ENCODE data around the gene TXNDC11. TPM values are rescaled to one million over a fixed set of nuclear protein-coding genes. Genes with fewer than 3 reads are reported as not detected.

TXNDC11 gene
- total RNA-seq, 1 experiment from 2014 or later = 51.3 TPM

GRCh38 chr16:11711662-11712061 lies 31.0 kb downstream of the TXNDC11 start:
- TF ChIP-seq, protein P1, sequence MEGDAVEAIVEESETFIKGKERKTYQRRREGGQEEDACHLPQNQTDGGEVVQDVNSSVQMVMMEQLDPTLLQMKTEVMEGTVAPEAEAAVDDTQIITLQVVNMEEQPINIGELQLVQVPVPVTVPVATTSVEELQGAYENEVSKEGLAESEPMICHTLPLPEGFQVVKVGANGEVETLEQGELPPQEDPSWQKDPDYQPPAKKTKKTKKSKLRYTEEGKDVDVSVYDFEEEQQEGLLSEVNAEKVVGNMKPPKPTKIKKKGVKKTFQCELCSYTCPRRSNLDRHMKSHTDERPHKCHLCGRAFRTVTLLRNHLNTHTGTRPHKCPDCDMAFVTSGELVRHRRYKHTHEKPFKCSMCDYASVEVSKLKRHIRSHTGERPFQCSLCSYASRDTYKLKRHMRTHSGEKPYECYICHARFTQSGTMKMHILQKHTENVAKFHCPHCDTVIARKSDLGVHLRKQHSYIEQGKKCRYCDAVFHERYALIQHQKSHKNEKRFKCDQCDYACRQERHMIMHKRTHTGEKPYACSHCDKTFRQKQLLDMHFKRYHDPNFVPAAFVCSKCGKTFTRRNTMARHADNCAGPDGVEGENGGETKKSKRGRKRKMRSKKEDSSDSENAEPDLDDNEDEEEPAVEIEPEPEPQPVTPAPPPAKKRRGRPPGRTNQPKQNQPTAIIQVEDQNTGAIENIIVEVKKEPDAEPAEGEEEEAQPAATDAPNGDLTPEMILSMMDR (IDR thresholded peaks at IDR 0.05; ENCODE audit: unreplicated experiment) = no peak
- CTCF ChIA-PET = interaction anchor here (0.6 to 1.2 kb wide), 2 partner anchors 9 to 617 kb away, joined by 3 read pairs; no protein-coding TSS in a partner anchor
- peaks cover 25% of the 10 kb centered on the region for H3K4me1 Mint-ChIP-seq (ENCODE audit: low read depth, unreplicated experiment)
- intact Hi-C loops (cut with micrococcal nuclease; ENCODE audit: unreplicated experiment) = no loop called here
- BruUV-seq (replicated peaks) = no TSS peak
- H3K27ac Mint-ChIP-seq (ENCODE audit: unreplicated experiment) = no peak overlapping the region
- H3K27me3 Mint-ChIP-seq (ENCODE audit: unreplicated experiment) = no peaks in the 10 kb centered on the region
- no peak overlapping the region for H3K4me3 Mint-ChIP-seq (ENCODE audit: low read depth, unreplicated experiment)
- no peak for DNase-seq
- peaks cover 65% of the 10 kb centered on the region for H3K36me3 Mint-ChIP-seq (ENCODE audit: insufficient read depth, unreplicated experiment)
- H3K9me3 Mint-ChIP-seq (ENCODE audit: low read depth, unreplicated experiment) = no peaks in the 10 kb centered on the region

GRCh38 chr16:11708421-11708820 lies 34.2 kb downstream of the TXNDC11 start:
- Mint-ChIP-seq H3K9me3 (ENCODE audit: low read depth, unreplicated experiment) (no peaks in the 10 kb centered on the region), H3K27ac (ENCODE audit: unreplicated experiment) (peak overlapping the region; percentile 54), H3K27me3 (ENCODE audit: unreplicated experiment) (no peaks in the 10 kb centered on the region), H3K36me3 (ENCODE audit: insufficient read depth, unreplicated experiment) (peaks cover 52% of the 10 kb centered on the region), H3K4me1 (ENCODE audit: low read depth, unreplicated experiment) (peaks cover 9% of the 10 kb centered on the region), H3K4me3 (ENCODE audit: low read depth, unreplicated experiment) (no peak overlapping the region)
- intact Hi-C loops (cut with micrococcal nuclease; ENCODE audit: unreplicated experiment) = no loop called here
- no peak for DNase-seq
- no TSS peak for BruUV-seq (replicated peaks)
- CTCF ChIA-PET = no interaction called here
- TF ChIP-seq, protein P1 (IDR thresholded peaks at IDR 0.05; ENCODE audit: unreplicated experiment) = no peak

DNA sequence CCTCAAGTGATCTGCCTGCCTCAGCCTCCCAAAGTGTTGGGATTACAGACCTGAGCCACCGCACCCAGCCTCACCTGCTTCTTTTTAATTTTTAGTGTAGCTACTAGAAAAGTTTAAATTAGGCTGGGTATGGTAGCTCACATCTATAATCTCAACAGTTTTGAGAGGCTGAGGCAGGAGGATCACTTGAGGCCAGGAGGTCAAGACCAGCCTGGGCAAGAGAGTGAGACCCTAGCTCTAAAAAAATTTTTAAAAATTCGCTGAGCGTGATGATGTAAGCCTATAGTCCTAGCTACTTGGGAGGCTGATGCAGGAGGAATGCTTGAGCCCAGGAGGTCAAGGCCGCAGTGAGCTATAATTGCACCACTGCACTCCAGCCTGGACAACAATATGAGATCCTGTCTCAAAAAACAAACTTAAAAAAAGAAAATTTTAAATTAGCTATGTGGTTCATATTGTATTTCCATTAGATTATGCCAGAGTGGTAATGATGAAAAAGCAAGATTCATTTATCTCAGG lies 34.9 kb downstream of the TXNDC11 start:
- no peak for DNase-seq
- Mint-ChIP-seq H3K9me3 (ENCODE audit: low read depth, unreplicated experiment) (no peaks in the 10 kb centered on the region), H3K36me3 (ENCODE audit: insufficient read depth, unreplicated experiment) (peaks cover 48% of the 10 kb centered on the region), H3K27ac (ENCODE audit: unreplicated experiment) (no peak overlapping the region), H3K4me3 (ENCODE audit: low read depth, unreplicated experiment) (no peak overlapping the region), H3K4me1 (ENCODE audit: low read depth, unreplicated experiment) (peaks cover 9% of the 10 kb centered on the region), H3K27me3 (ENCODE audit: unreplicated experiment) (no peaks in the 10 kb centered on the region)
- CTCF ChIA-PET = interaction anchor here (0.7 kb wide), 1 partner anchor 10 kb away, joined by 3 read pairs; no protein-coding TSS in a partner anchor
- intact Hi-C loops (cut with micrococcal nuclease; ENCODE audit: unreplicated experiment) = no loop called here
- no TSS peak for BruUV-seq (replicated peaks)
- TF ChIP-seq, protein P1 (IDR thresholded peaks at IDR 0.05; ENCODE audit: unreplicated experiment) = no peak

GRCh38 chr16:11706180-11706742 lies 36.4 kb downstream of the TXNDC11 start:
- H3K9me3 Mint-ChIP-seq (ENCODE audit: low read depth, unreplicated experiment) = no peaks in the 10 kb centered on the region
- H3K4me1 Mint-ChIP-seq (ENCODE audit: low read depth, unreplicated experiment) = peaks cover 9% of the 10 kb centered on the region
- intact Hi-C loops (cut with micrococcal nuclease; ENCODE audit: unreplicated experiment) = no loop called here
- H3K36me3 Mint-ChIP-seq (ENCODE audit: insufficient read depth, unreplicated experiment) = peaks cover 40% of the 10 kb centered on the region
- DNase-seq = no peak
- TF ChIP-seq, protein P1 (IDR thresholded peaks at IDR 0.05; ENCODE audit: unreplicated experiment) = no peak
- BruUV-seq (replicated peaks) = no TSS peak
- no peak overlapping the region for H3K27ac Mint-ChIP-seq (ENCODE audit: unreplicated experiment)
- CTCF ChIA-PET = no interaction called here
- no peak overlapping the region for H3K4me3 Mint-ChIP-seq (ENCODE audit: low read depth, unreplicated experiment)
- H3K27me3 Mint-ChIP-seq (ENCODE audit: unreplicated experiment) = no peaks in the 10 kb centered on the region
